HepG2 (cell line): ENCODE measurements around the gene C1QL4. TPM values are rescaled to one million over a fixed set of nuclear protein-coding genes. Genes with fewer than 3 reads are reported as not detected.

ENCODE experiments used
- ATAC-seq: fragments of 200-7000 bp; cut with Tn5 transposase; 3 replicates; pipeline ENCODE4 v1.9.1; 2020; ENCODE audit warnings: mild to moderate bottlenecking, moderate library complexity
- BruUV-seq: library from RNA; stranded (reverse); fragments of 400-500 nt; replicated peaks from 2 replicates; lab custom pipeline; 2021; lab: Mats Ljungman, UMichigan
- CTCF ChIA-PET: fragments of 300-600 bp; formaldehyde crosslinking; extraction: SDS; loops from one replicate; lab custom pipeline; 2021; ENCODE audit warnings: low total read pairs, inconsistent platforms, low intra/inter-chr PET ratio; lab: Yijun Ruan, JAX
- POLR2A ChIA-PET: fragments of 350-600 bp; sonication (Branson Sonifier 250); formaldehyde crosslinking; loops from one replicate; lab custom pipeline; 2020; ENCODE audit warnings: antibody characterized with exemption, inconsistent platforms; lab: Yijun Ruan, JAX
- DNase-seq: peaks from one replicate; pipeline ENCODE4 v3.0.0-alpha.2; 2015; ENCODE audit warnings: low spot score
- FAIRE-seq: peaks from 3 replicates; lab custom pipeline; 2011; peaks lifted over from hg19 to GRCh38; lab: Jason Lieb, UNC
- H2AFZ ChIP-seq: one replicate; pipeline ENCODE4 v1.6.1; 2011; ENCODE audit warnings: low read length, inconsistent platforms
- H3K27ac ChIP-seq: fragments of 300-600 bp; 3 replicates; pipeline ENCODE4 v1.8.0; 2011; ENCODE audit warnings: mixed run types, mild to moderate bottlenecking, mixed read lengths, low read length, inconsistent platforms; ENCODE audit not compliant: insufficient read depth; ENCODE audit errors: extremely low read length
- H3K27me3 ChIP-seq, 2 experiments: fragments of 200-600 bp in 1 of 2; 2 replicates in 1 of 2; 3 replicates in 1 of 2; pipeline versions ENCODE4 v1.6.0 to v1.8.0; 2011; ENCODE audit warnings: low read length in 2 of 2, mild to moderate bottlenecking in 2 of 2, moderate library complexity in 2 of 2, inconsistent platforms in 1 of 2; ENCODE audit not compliant: insufficient read depth in 2 of 2, control insufficient read depth in 1 of 2
- H3K36me3 ChIP-seq, 2 experiments: fragments of 200-600 bp in 1 of 2; replicated peaks in 1 of 2; 2 replicates in 1 of 2; 3 replicates in 1 of 2; pipeline versions ENCODE4 v1.5.1 to v1.8.0; 2011; ENCODE audit warnings: low read length in 2 of 2, inconsistent platforms in 1 of 2; ENCODE audit not compliant: insufficient read depth in 2 of 2, control insufficient read depth in 1 of 2
- H3K4me1 ChIP-seq: 2 replicates; pipeline ENCODE4 v1.5.1; 2012; ENCODE audit warnings: low read length, inconsistent platforms; ENCODE audit not compliant: insufficient read depth
- H3K4me2 ChIP-seq: 2 replicates; pipeline ENCODE4 v1.6.0; 2011; ENCODE audit warnings: low read depth, low read length, inconsistent platforms
- H3K4me3 ChIP-seq, 3 experiments: fragments of 200-600 bp in 1 of 3; sonication (generic), shearing (Covaris generic) in 1 of 3; replicated peaks in 1 of 3; 2 replicates each; pipeline ENCODE4 v1.5.1; 2011 to 2016; ENCODE audit warnings: low read length in 3 of 3, inconsistent platforms in 2 of 3, low read depth in 2 of 3, mild to moderate bottlenecking in 2 of 3, control low read depth in 1 of 3, mixed read lengths in 1 of 3; ENCODE audit not compliant: insufficient read depth in 1 of 3
- H3K79me2 ChIP-seq: one replicate; pipeline ENCODE4 v1.6.1; 2011; ENCODE audit warnings: low read length, inconsistent platforms; ENCODE audit not compliant: insufficient read depth
- H3K9ac ChIP-seq: 2 replicates; pipeline ENCODE4 v1.6.0; 2011; ENCODE audit warnings: mild to moderate bottlenecking, low read depth, low read length, inconsistent platforms; ENCODE audit not compliant: insufficient read depth
- H3K9me3 ChIP-seq: 2 replicates; pipeline ENCODE4 v1.5.1; 2012; ENCODE audit warnings: mild to moderate bottlenecking, low read length
- H4K20me1 ChIP-seq: 2 replicates; pipeline ENCODE4 v1.6.0; 2011; ENCODE audit warnings: inconsistent platforms, mild to moderate bottlenecking, low read length, moderate library complexity; ENCODE audit not compliant: insufficient read depth
- ARID2 ChIP-seq: sonication (generic); formaldehyde crosslinking; IDR thresholded peaks from 2 replicates; pipeline ENCODE4 v1.8.1; 2022; ENCODE audit warnings: mild to moderate bottlenecking, missing genetic modification reagents, borderline replicate concordance
- CREB1 ChIP-seq, 2 experiments: fragments of 450-650 bp in 1 of 2; IDR thresholded peaks; 2 replicates each; pipeline ENCODE4 v1.6.1; 2016 to 2017; ENCODE audit warnings: control low read depth in 1 of 2, mild to moderate bottlenecking in 1 of 2, missing compliant biosample characterization in 1 of 2, missing genetic modification characterization in 1 of 2
- EZH2 ChIP-seq: conservative IDR thresholded peaks from 2 replicates; pipeline ENCODE4 v1.6.1; 2012; ENCODE audit warnings: mild to moderate bottlenecking, low read depth, low read length, moderate library complexity
- ISX ChIP-seq: sonication (generic); formaldehyde crosslinking; conservative IDR thresholded peaks from 2 replicates; pipeline ENCODE4 v1.5.0; 2020; ENCODE audit warnings: missing genetic modification reagents
- NR3C1 ChIP-seq: sonication (generic); formaldehyde crosslinking; IDR thresholded peaks from 2 replicates; pipeline ENCODE4 v1.4.0; 2020; ENCODE audit warnings: missing genetic modification reagents
- PCBP2 ChIP-seq: fragments of 200-400 bp; formaldehyde crosslinking; optimal IDR thresholded peaks from 2 replicates; pipeline ENCODE3; 2018; ENCODE audit warnings: low read length, low read depth; ENCODE audit not compliant: poor library complexity, severe bottlenecking
- TMF1 ChIP-seq: sonication (generic); formaldehyde crosslinking; IDR thresholded peaks from 2 replicates; pipeline ENCODE4 v1.8.1; 2022; ENCODE audit warnings: low read depth, missing genetic modification reagents
- ZBTB3 ChIP-seq: sonication (generic); formaldehyde crosslinking; IDR thresholded peaks from 2 replicates; pipeline ENCODE4 v1.4.0; 2020; ENCODE audit warnings: low read depth, mild to moderate bottlenecking, moderate library complexity, missing genetic modification reagents, borderline replicate concordance
- ZNF138 ChIP-seq: sonication (generic); formaldehyde crosslinking; IDR thresholded peaks from 2 replicates; pipeline ENCODE4 v1.5.0; 2020; ENCODE audit warnings: mild to moderate bottlenecking, low read depth, missing genetic modification reagents
- ZNF501 ChIP-seq: sonication (generic); formaldehyde crosslinking; IDR thresholded peaks from 2 replicates; pipeline ENCODE4 v1.5.1; 2020; ENCODE audit warnings: mild to moderate bottlenecking, moderate library complexity, missing genetic modification reagents
- WGBS: methylation state at CpG from one replicate; pipeline ENCODE4 v1.1.6; 2017; ENCODE audit warnings: low lambda C conversion rate; 5-methylcytosine and 5-hydroxymethylcytosine counted together
- in situ Hi-C: cut with HindIII; loops from 2 replicates; pipeline ENCODE4 v1.10.0; 2017; ENCODE audit warnings: low pct_unique_long_range_greater_than_20kb; ENCODE audit not compliant: extremely low pct_ligation_motif_present
- intact Hi-C: fragments of 100-400 bp; cut with micrococcal nuclease; formaldehyde crosslinking; loops from one replicate; pipeline ENCODE4 v1.10.0; 2022; ENCODE audit not compliant: unreplicated experiment
- polyA plus RNA-seq, 8 experiments: library from polyadenylated mRNA; depleted of rRNA in 3 of 8; stranded (reverse) in 7 of 8; unstranded in 1 of 8; fragments of >200 nt; fragmentation: Illumina TruSeq in 4 of 8; extraction: Trizol in 4 of 8; gene quantifications; 2 replicates each; pipeline versions ENCODE4 v1.2.1 to v1.2.3, GENCODE V29; 2011 to 2016; ENCODE audit warnings: low read depth in 4 of 8, missing spikeins in 1 of 8, mixed read lengths in 1 of 8; ENCODE audit not compliant: insufficient read depth in 1 of 8
- total RNA-seq, 5 experiments: library from RNA; depleted of rRNA; stranded (reverse); fragments of >200 nt; fragmentation: Illumina TruSeq; extraction: Trizol; gene quantifications; 2 replicates each; pipeline ENCODE4 v1.2.3, GENCODE V29; 2016; ENCODE audit warnings: low read depth in 1 of 5
- TF ChIP-seq, protein P1 (sequence below): sonication (generic); formaldehyde crosslinking; IDR thresholded peaks from 2 replicates; pipeline ENCODE4 v1.8.1; 2023; ENCODE audit warnings: mild to moderate bottlenecking, missing genetic modification reagents

The C1QL4 gene
- total and polyA plus RNA-seq, 2 of the 13 experiments (the other 11 are each of a cell fraction or from before 2014, with no cell fraction given), result 0.03 TPM; not detected in 1

DNA sequence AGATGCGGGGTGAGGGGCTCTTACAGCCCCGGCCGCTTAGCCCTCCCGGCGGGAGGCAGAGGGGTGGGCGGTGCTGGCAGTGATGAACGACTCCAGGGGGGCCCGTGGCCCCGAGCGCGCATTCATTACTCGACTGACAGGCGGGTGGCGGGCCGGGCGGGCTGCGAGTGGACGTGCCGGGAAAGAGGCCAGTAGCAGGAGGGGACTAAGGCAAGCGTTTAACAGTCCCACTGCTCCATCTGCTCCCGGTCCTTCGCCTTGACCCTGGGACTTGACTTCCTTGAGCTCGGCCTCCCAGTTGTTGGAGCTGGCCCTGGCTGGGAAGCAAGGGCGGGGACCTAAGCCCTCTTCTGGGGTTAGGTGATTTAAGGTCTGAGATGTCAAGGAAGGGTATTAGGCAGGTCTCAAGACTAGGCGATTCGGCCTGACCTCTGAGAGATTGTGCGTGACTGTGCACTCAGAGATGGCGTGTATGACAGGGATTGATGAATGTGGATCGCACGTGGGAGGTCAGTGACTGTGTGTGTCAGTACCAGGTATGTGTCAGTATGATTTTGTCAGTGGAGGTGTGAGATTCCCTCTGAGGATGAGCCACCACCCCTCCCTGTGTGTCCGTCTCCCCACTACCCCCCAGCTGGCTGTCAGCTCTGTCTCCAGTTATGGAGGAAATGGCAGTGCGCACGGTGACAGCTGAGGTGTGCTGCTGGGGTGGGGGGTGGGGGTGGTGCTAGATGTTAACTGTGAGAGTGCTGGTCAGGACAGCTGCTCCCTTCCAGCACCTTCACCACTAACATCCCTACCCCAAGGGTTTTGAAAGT lies 6.1 kb upstream of the C1QL4 start:
- peaks cover under 1% of the 10 kb centered on the region for H3K79me2 ChIP-seq
- no peak for ATAC-seq
- peak overlapping the region; percentile 9 to 71 (median 49); a peak in 4 of 6 replicates for H3K4me3 ChIP-seq
- ChIA-PET CTCF (interaction anchor here (0.8 to 3.7 kb wide), 5 partner anchors 11 to 171 kb away, joined by 3 to 56 read pairs (median 4); no protein-coding TSS in a partner anchor), POLR2A (interaction anchor here (0.8 to 1.5 kb wide), 3 partner anchors 20 to 77 kb away, joined by 3 to 10 read pairs (median 3); partner anchors contain the start of genes SPATS2 and TROAP)
- no peak for DNase-seq
- BruUV-seq, result no TSS peak
- in situ Hi-C loops, result loop anchor here (10.0 kb wide), 1 partner anchor 58 kb away; no protein-coding TSS in a partner anchor
- H3K4me1 ChIP-seq, result peaks cover 48% of the 10 kb centered on the region
- TF ChIP-seq EZH2 (0 out of 2 replicates have a peak, but pooled peaks have one; percentile 31), ISX (CRISPR knock-in tag) (no peak), ARID2 (CRISPR knock-in tag) (peak; percentile 44; the same call in 1 of the 2 replicates), ZBTB3 (CRISPR knock-in tag) (no peak), PCBP2 (no peak), NR3C1 (CRISPR knock-in tag) (no peak), TMF1 (CRISPR knock-in tag) (no peak), CREB1 (IDR thresholded peaks at IDR 0.05) (0 out of 2 replicates have a peak, but pooled peaks have one; percentile 8), CREB1 (CRISPR knock-in tag; IDR thresholded peaks at IDR 0.05) (no peak), ZNF501 (CRISPR knock-in tag) (0 out of 2 replicates have a peak, but pooled peaks have one; percentile 10), ZNF138 (no peak)
- TF ChIP-seq, protein P1, sequence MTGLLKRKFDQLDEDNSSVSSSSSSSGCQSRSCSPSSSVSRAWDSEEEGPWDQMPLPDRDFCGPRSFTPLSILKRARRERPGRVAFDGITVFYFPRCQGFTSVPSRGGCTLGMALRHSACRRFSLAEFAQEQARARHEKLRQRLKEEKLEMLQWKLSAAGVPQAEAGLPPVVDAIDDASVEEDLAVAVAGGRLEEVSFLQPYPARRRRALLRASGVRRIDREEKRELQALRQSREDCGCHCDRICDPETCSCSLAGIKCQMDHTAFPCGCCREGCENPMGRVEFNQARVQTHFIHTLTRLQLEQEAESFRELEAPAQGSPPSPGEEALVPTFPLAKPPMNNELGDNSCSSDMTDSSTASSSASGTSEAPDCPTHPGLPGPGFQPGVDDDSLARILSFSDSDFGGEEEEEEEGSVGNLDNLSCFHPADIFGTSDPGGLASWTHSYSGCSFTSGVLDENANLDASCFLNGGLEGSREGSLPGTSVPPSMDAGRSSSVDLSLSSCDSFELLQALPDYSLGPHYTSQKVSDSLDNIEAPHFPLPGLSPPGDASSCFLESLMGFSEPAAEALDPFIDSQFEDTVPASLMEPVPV (CRISPR knock-in tag), result 0 out of 2 replicates have a peak, but pooled peaks have one; percentile 56
- TF ChIP-seq, all 625 proteins: peak for 5
- Histone ChIP-seq H3K9me3 (no peaks in the 10 kb centered on the region), H2AFZ (no peak overlapping the region), H3K36me3 (no peaks in the 10 kb centered on the region), H3K27ac (no peak overlapping the region), H4K20me1 (0 out of 2 replicates have a peak, but pooled peaks cover 6% of the 10 kb centered on the region), H3K27me3 (peaks cover 19 to 83% of the 10 kb centered on the region in 2 experiments; a peak in 4 of 5 replicates), H3K9ac (no peak overlapping the region), H3K4me2 (peak overlapping the region; percentile 87)
- intact Hi-C loops, result loop anchor here (1.0 to 2.0 kb wide), 2 partner anchors 12 to 54 kb away; no protein-coding TSS in a partner anchor
- no peak for FAIRE-seq
- 8% methylated on average over 14 of the region's 33 CpGs for whole genome bisulfite sequencing
